Epidermal melanocyte (primary cell): ENCODE measurements around the gene LIMS1.
"Not testable (repeated sequence)": the region's sequence is repeated elsewhere in the genome, so short reads cannot be mapped to it uniquely, and the experiment has no call there.

Experiments used
- DNase-seq: peaks from one replicate; pipeline ENCODE4 v3.0.0; 2011; ENCODE audit warnings: low spot score; ENCODE audit not compliant: insufficient read length

LIMS1 gene

GRCh38 chr2:108533832-108534583 is at the start of gene LIMS1:
TSS of gene LIMS1 (plus strand) at chr2:108534470. CDS start at chr2:108534563, 93 bp downstream.
- peak; percentile 83 for DNase-seq

- DNase-seq, result no peak
Measured at GRCh38 chr2:108485253-108485652, 49.0 kb upstream of the LIMS1 start.

- no peak for DNase-seq
Measured at GRCh38 chr2:108490506-108491122, 43.7 kb upstream of the LIMS1 start.

GRCh38 chr2:108491848-108492247 is 42.4 kb upstream of the LIMS1 start:
- no peak for DNase-seq

- DNase-seq, result peak; percentile 17
Measured at GRCh38 chr2:108492364-108492763, 41.9 kb upstream of the LIMS1 start.

- not testable (repeated sequence) for DNase-seq
Measured at GRCh38 chr2:108496167-108496566, 38.1 kb upstream of the LIMS1 start.

GRCh38 chr2:108507620-108508019 is 26.6 kb upstream of the LIMS1 start:
- not testable (repeated sequence) for DNase-seq

GRCh38 chr2:108512431-108512830 is 21.8 kb upstream of the LIMS1 start:
- DNase-seq, result not testable (repeated sequence)

GRCh38 chr2:108514478-108514877 is 19.8 kb upstream of the LIMS1 start:
- DNase-seq, result not testable (repeated sequence)

GRCh38 chr2:108524688-108525087 is 9.6 kb upstream of the LIMS1 start:
- DNase-seq, result not testable (repeated sequence)

GRCh38 chr2:108525258-108525657 is 9.0 kb upstream of the LIMS1 start:
- not testable (repeated sequence) for DNase-seq

GRCh38 chr2:108531674-108532055 is 2.6 kb upstream of the LIMS1 start:
- DNase-seq, result no peak

- no peak for DNase-seq
Measured at GRCh38 chr2:108534584-108535356, 500 bp downstream of the LIMS1 start.

- no peak for DNase-seq
Measured at GRCh38 chr2:108535357-108535631, 1.0 kb downstream of the LIMS1 start.

- DNase-seq, result no peak
Measured at GRCh38 chr2:108536133-108536780, 2.0 kb downstream of the LIMS1 start.

- no peak for DNase-seq
Measured at GRCh38 chr2:108536911-108537310, 2.6 kb downstream of the LIMS1 start.

GRCh38 chr2:108538000-108538625 is 3.8 kb downstream of the LIMS1 start:
- no peak for DNase-seq

- DNase-seq, result no peak
Measured at GRCh38 chr2:108541451-108541850, 7.2 kb downstream of the LIMS1 start.

- no peak for DNase-seq
Measured at GRCh38 chr2:108542071-108542470, 7.8 kb downstream of the LIMS1 start.

- no peak for DNase-seq
Measured at GRCh38 chr2:108547606-108548005, 13.3 kb downstream of the LIMS1 start.

- DNase-seq, result no peak
Measured at GRCh38 chr2:108548208-108549003, 14.1 kb downstream of the LIMS1 start.
